GM21786 (cell line): ENCODE measurements around the gene HIPK2.

Experiments
- ATAC-seq: cut with Tn5 transposase; IDR thresholded peaks from one replicate; pipeline ENCODE4 v1.9.1; 2021; ENCODE audit not compliant: unreplicated experiment

The HIPK2 gene

GRCh38 chr7:139658296-139658695, 119.5 kb downstream of the HIPK2 start:
- ATAC-seq, result no peak

- ATAC-seq, result no peak
Measured at GRCh38 chr7:139657725-139658124, 120.1 kb downstream of the HIPK2 start.

GRCh38 chr7:139656387-139656786, 121.4 kb downstream of the HIPK2 start:
- no peak for ATAC-seq

- ATAC-seq, result no peak
Measured at GRCh38 chr7:139655305-139655704, 122.5 kb downstream of the HIPK2 start.

- no peak for ATAC-seq
Measured at GRCh38 chr7:139654276-139655181, 123.3 kb downstream of the HIPK2 start.

GRCh38 chr7:139651914-139652313, 125.9 kb downstream of the HIPK2 start:
- ATAC-seq, result no peak

GRCh38 chr7:139651308-139651707, 126.5 kb downstream of the HIPK2 start:
- ATAC-seq, result no peak

GRCh38 chr7:139650429-139651100, 127.2 kb downstream of the HIPK2 start:
- ATAC-seq, result no peak

- ATAC-seq, result peak; percentile 93
Measured at GRCh38 chr7:139648941-139649425, 128.8 kb downstream of the HIPK2 start.

- peak; percentile 4 for ATAC-seq
Measured at GRCh38 chr7:139648391-139648861, 129.4 kb downstream of the HIPK2 start.

GRCh38 chr7:139647814-139648390, 129.9 kb downstream of the HIPK2 start:
- no peak for ATAC-seq

GRCh38 chr7:139647085-139647484, 130.7 kb downstream of the HIPK2 start:
- no peak for ATAC-seq

GRCh38 chr7:139646566-139646965, 131.2 kb downstream of the HIPK2 start:
- ATAC-seq, result no peak

- ATAC-seq, result no peak
Measured at GRCh38 chr7:139645572-139646523, 131.9 kb downstream of the HIPK2 start.

GRCh38 chr7:139643951-139644585, 133.7 kb downstream of the HIPK2 start:
- no peak for ATAC-seq

- no peak for ATAC-seq
Measured at GRCh38 chr7:139642283-139642682, 135.5 kb downstream of the HIPK2 start.

GRCh38 chr7:139641337-139641992, 136.3 kb downstream of the HIPK2 start:
- no peak for ATAC-seq

GRCh38 chr7:139640681-139641080, 137.1 kb downstream of the HIPK2 start:
- no peak for ATAC-seq

GRCh38 chr7:139639563-139639962, 138.2 kb downstream of the HIPK2 start:
- ATAC-seq, result no peak
